Neuronal stem cell (in vitro differentiated cells): Measurements from ENCODE around the gene CLEC9A.

Source experiments
- DNase-seq: peaks from one replicate; pipeline ENCODE4 v3.0.0-alpha.2; 2013; ENCODE audit warnings: low spot score
- H2AFZ ChIP-seq: one replicate; pipeline ENCODE4 v1.6.1; 2013; ENCODE audit warnings: mild to moderate bottlenecking, low read length, inconsistent platforms
- H2AK5ac ChIP-seq: 2 replicates; pipeline ENCODE4 v1.6.1; 2013; ENCODE audit warnings: low read depth, mild to moderate bottlenecking, inconsistent platforms, low read length, moderate library complexity, mixed read lengths
- H2BK120ac ChIP-seq: 2 replicates; pipeline ENCODE4 v1.6.1; 2013; ENCODE audit warnings: low read depth, mild to moderate bottlenecking, inconsistent platforms, low read length, moderate library complexity, mixed read lengths
- H2BK12ac ChIP-seq: one replicate; pipeline ENCODE4 v1.6.1; 2013; ENCODE audit warnings: low read length, inconsistent platforms
- H2BK15ac ChIP-seq: 2 replicates; pipeline ENCODE4 v1.6.1; 2013; ENCODE audit warnings: mild to moderate bottlenecking, low read length, inconsistent platforms, mixed read lengths
- H2BK5ac ChIP-seq: one replicate; pipeline ENCODE4 v1.6.1; 2013; ENCODE audit warnings: inconsistent platforms, mild to moderate bottlenecking, low read length, moderate library complexity
- H3K14ac ChIP-seq: one replicate; pipeline ENCODE4 v1.6.1; 2013; ENCODE audit warnings: low read length, inconsistent platforms
- H3K18ac ChIP-seq: 2 replicates; pipeline ENCODE4 v1.6.1; 2013; ENCODE audit warnings: low read length, inconsistent platforms
- H3K23ac ChIP-seq: 2 replicates; pipeline ENCODE4 v1.6.1; 2013; ENCODE audit warnings: low read depth, mild to moderate bottlenecking, mixed read lengths, low read length, inconsistent platforms; ENCODE audit not compliant: poor library complexity
- H3K27ac ChIP-seq: replicated peaks from 3 replicates; pipeline ENCODE4 v1.5.1; 2013; ENCODE audit warnings: low read length, inconsistent platforms
- H3K27me3 ChIP-seq, 3 experiments: 2 replicates each; pipeline ENCODE4 v1.6.1; 2013; ENCODE audit warnings: low read length in 3 of 3, mild to moderate bottlenecking in 2 of 3, inconsistent platforms in 1 of 3, low read depth in 1 of 3, mixed read lengths in 1 of 3, moderate library complexity in 1 of 3; ENCODE audit not compliant: control insufficient read depth in 3 of 3, insufficient read depth in 3 of 3
- H3K36me3 ChIP-seq, 2 donors: replicated peaks in 1 of 2; 2 replicates each; pipeline ENCODE4 v1.6.1; 2013; ENCODE audit warnings: low read length in 2 of 2; ENCODE audit not compliant: control insufficient read depth in 2 of 2, insufficient read depth in 2 of 2
- H3K4ac ChIP-seq: 2 replicates; pipeline ENCODE4 v1.6.1; 2013; ENCODE audit warnings: inconsistent platforms, mild to moderate bottlenecking, low read length, moderate library complexity
- H3K4me1 ChIP-seq, 2 donors: 1 replicate in 1 of 2; 2 replicates in 1 of 2; pipeline ENCODE4 v1.6.1; 2013; ENCODE audit warnings: low read length in 2 of 2, low read depth in 1 of 2; ENCODE audit not compliant: control insufficient read depth in 2 of 2, insufficient read depth in 1 of 2
- H3K4me2 ChIP-seq: one replicate; pipeline ENCODE4 v1.6.1; 2013; ENCODE audit warnings: mild to moderate bottlenecking, low read length, inconsistent platforms; ENCODE audit not compliant: insufficient read depth, poor library complexity, severe bottlenecking
- H3K4me3 ChIP-seq, 2 donors: 2 replicates each; pipeline ENCODE4 v1.5.1; 2013; ENCODE audit warnings: low read length in 2 of 2, mild to moderate bottlenecking in 2 of 2, inconsistent platforms in 1 of 2, moderate library complexity in 1 of 2
- H3K79me1 ChIP-seq: one replicate; pipeline ENCODE4 v1.6.1; 2013; ENCODE audit warnings: low read depth, mild to moderate bottlenecking, inconsistent platforms, low read length, moderate library complexity
- H3K9ac ChIP-seq: one replicate; pipeline ENCODE4 v1.6.1; 2013; ENCODE audit warnings: mild to moderate bottlenecking, low read depth, low read length, inconsistent platforms; ENCODE audit not compliant: poor library complexity
- H3K9me3 ChIP-seq, 2 donors: replicated peaks in 1 of 2; 2 replicates each; pipeline versions ENCODE3 to v1.6.1; 2013; ENCODE audit warnings: low read length in 2 of 2, mild to moderate bottlenecking in 2 of 2, inconsistent platforms in 1 of 2, low read depth in 1 of 2, mixed read lengths in 1 of 2, moderate library complexity in 1 of 2; ENCODE audit not compliant: control insufficient read depth in 2 of 2, insufficient read depth in 1 of 2
- H4K8ac ChIP-seq: one replicate; pipeline ENCODE4 v1.6.1; 2013; ENCODE audit warnings: low read depth, mild to moderate bottlenecking, inconsistent platforms, low read length, moderate library complexity
- H4K91ac ChIP-seq: one replicate; pipeline ENCODE4 v1.6.1; 2013; ENCODE audit warnings: low read length, low read depth, mild to moderate bottlenecking, inconsistent platforms; ENCODE audit not compliant: poor library complexity
- WGBS, 2 donors: extraction: QIAGEN DNeasy Blood & Tissue Kit; methylation state at CpG; one replicate each; pipeline ENCODE4 v1.1.7; 2013; ENCODE audit warnings: missing lambda C conversion rate in 2 of 2, mixed read lengths in 1 of 2; ENCODE audit not compliant: insufficient read length in 2 of 2, insufficient replicate concordance in 1 of 2; ENCODE audit errors: extremely low coverage in 2 of 2; 5-methylcytosine and 5-hydroxymethylcytosine counted together

CLEC9A gene

DNA sequence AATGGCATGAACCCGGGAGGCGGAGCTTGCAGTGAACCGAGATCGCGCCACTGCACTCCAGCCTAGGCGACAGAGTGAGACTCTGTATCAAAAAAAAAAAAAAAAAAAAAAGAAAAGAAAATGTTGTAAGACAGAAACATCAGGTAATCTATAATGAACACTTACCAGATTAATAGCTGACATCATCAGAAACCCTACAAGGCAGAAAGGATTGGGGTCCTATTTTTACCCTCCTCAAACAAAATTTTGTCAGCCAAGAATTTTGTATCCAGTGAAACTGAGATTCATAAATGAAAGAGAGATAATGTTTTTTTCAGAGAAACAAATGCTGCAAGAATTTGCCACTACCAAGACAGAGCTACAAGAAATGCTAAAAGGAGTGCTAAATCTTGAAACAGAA lies 54.3 kb downstream of the CLEC9A start:
- no peak overlapping the region for H3K18ac ChIP-seq
- DNase-seq = no peak
- WGBS, 2 donors = no CpG with 5 or more reads among the region's 6 CpGs
- no peak overlapping the region for H4K91ac ChIP-seq
- H3K79me1 ChIP-seq = no peaks in the 10 kb centered on the region
- no peak overlapping the region for H4K8ac ChIP-seq
- H2BK120ac ChIP-seq = no peak overlapping the region
- no peaks in the 10 kb centered on the region for H3K9me3 ChIP-seq
- H3K27me3 ChIP-seq = no peaks in the 10 kb centered on the region
- no peak overlapping the region for H3K27ac ChIP-seq
- no peak overlapping the region for H3K9ac ChIP-seq
- H3K14ac ChIP-seq = no peak overlapping the region
- H3K36me3 ChIP-seq = no peaks in the 10 kb centered on the region
- no peak overlapping the region for H3K23ac ChIP-seq
- no peak overlapping the region for H2BK12ac ChIP-seq
- no peak overlapping the region for H3K4me2 ChIP-seq
- H3K4ac ChIP-seq = no peak overlapping the region
- peaks cover 0 to 2% of the 10 kb centered on the region in 2 donors for H3K4me1 ChIP-seq
- no peak overlapping the region for H2AK5ac ChIP-seq
- H2BK15ac ChIP-seq = no peak overlapping the region
- H3K4me3 ChIP-seq = no peak overlapping the region
- H2BK5ac ChIP-seq = no peak overlapping the region
- H2AFZ ChIP-seq = no peak overlapping the region

DNA sequence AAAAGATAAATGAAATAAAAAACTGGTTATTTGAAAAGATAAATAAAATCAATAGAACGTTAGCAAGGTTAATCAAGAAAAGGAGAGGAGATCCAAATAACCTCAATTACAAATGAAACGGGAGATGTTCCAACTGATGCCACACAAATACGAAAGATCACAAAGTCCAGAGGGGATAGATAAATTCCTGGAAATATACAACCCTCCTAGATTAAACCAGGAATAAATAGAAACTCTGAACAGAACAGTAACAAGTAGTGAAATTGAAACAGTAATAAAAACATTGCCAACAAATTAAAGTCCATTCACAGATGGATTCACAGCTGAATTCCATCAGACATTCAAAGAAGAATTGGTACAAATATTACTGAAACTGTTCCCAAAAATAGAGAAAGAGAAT lies 55.9 kb downstream of the CLEC9A start:
- DNase-seq = no peak
- no peak overlapping the region for H3K4me3 ChIP-seq
- no peak overlapping the region for H2BK12ac ChIP-seq
- no peak overlapping the region for H2BK15ac ChIP-seq
- H3K23ac ChIP-seq = no peak overlapping the region
- H3K4me1 ChIP-seq = peaks cover 0 to 4% of the 10 kb centered on the region in 2 donors
- H2AK5ac ChIP-seq = no peak overlapping the region
- WGBS, 2 donors = no CpG with 5 or more reads among the region's 3 CpGs
- no peaks in the 10 kb centered on the region for H3K9me3 ChIP-seq
- no peak overlapping the region for H2BK5ac ChIP-seq
- no peaks in the 10 kb centered on the region for H3K36me3 ChIP-seq
- H3K4me2 ChIP-seq = no peak overlapping the region
- H4K8ac ChIP-seq = no peak overlapping the region
- no peak overlapping the region for H3K27ac ChIP-seq
- H3K18ac ChIP-seq = no peak overlapping the region
- no peak overlapping the region for H2AFZ ChIP-seq
- no peaks in the 10 kb centered on the region for H3K27me3 ChIP-seq
- no peak overlapping the region for H3K9ac ChIP-seq
- no peak overlapping the region for H3K14ac ChIP-seq
- no peak overlapping the region for H2BK120ac ChIP-seq
- H3K4ac ChIP-seq = no peak overlapping the region
- H3K79me1 ChIP-seq = no peaks in the 10 kb centered on the region
- H4K91ac ChIP-seq = no peak overlapping the region

DNA sequence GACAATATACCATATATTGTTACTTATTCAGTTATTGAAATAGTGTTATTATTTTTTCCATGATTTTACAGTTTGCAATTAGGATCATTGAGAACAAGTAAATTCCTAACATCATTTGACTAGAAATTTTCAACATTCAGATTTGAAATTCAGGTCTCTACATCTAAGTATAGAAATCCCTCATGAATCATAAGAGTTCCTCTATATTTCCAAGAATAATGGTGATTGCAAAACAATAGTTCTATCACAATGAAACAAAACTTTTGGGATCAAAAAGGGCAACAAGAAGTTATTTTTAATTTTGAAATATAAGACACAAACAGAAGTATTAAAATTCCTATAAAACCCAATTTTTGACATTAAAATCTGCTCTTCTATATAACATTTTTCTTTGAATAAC lies 57.5 kb downstream of the CLEC9A start:
- Histone ChIP-seq H3K79me1 (no peaks in the 10 kb centered on the region), H3K9me3 (no peaks in the 10 kb centered on the region), H3K36me3 (no peaks in the 10 kb centered on the region), H3K4ac (no peak overlapping the region), H3K9ac (no peak overlapping the region), H3K23ac (no peak overlapping the region), H3K4me2 (no peak overlapping the region), H3K27ac (no peak overlapping the region), H2BK15ac (no peak overlapping the region), H3K4me3 (no peak overlapping the region), H4K91ac (no peak overlapping the region), H2BK120ac (no peak overlapping the region), H2AK5ac (no peak overlapping the region), H2BK5ac (no peak overlapping the region), H3K14ac (no peak overlapping the region), H3K18ac (no peak overlapping the region), H2BK12ac (no peak overlapping the region), H4K8ac (no peak overlapping the region), H3K4me1 (peaks cover 0 to 4% of the 10 kb centered on the region in 2 donors), H3K27me3 (no peaks in the 10 kb centered on the region), H2AFZ (no peak overlapping the region)
- no peak for DNase-seq

- Histone ChIP-seq H4K91ac (no peak overlapping the region), H3K9me3 (no peaks in the 10 kb centered on the region), H4K8ac (peak overlapping the region; percentile 43), H3K36me3 (no peaks in the 10 kb centered on the region), H3K14ac (no peak overlapping the region), H2BK15ac (no peak overlapping the region), H2BK12ac (no peak overlapping the region), H3K4me2 (no peak overlapping the region), H2BK5ac (no peak overlapping the region), H2AK5ac (no peak overlapping the region), H2BK120ac (no peak overlapping the region), H3K27me3 (no peaks in the 10 kb centered on the region), H3K4me1 (peaks cover 0 to 4% of the 10 kb centered on the region in 2 donors), H3K79me1 (no peaks in the 10 kb centered on the region), H3K4me3 (no peak overlapping the region), H3K9ac (no peak overlapping the region), H3K4ac (no peak overlapping the region), H3K27ac (no peak overlapping the region), H2AFZ (no peak overlapping the region), H3K18ac (peak overlapping the region; percentile 57), H3K23ac (no peak overlapping the region)
- no CpG with 5 or more reads among the region's 8 CpGs for WGBS, 2 donors
- no peak for DNase-seq
These were observed 58.7 kb downstream of the CLEC9A start for GRCh38 chr12:10088955-10089900.
